Measurements from ENCODE around the gene PDE1C. TPM values are rescaled to one million over a fixed set of nuclear protein-coding genes. Genes with fewer than 3 reads are reported as not detected.

Gene PDE1C
- total RNA-seq, 2 experiments from 2014 or later, result not detected

DNA sequence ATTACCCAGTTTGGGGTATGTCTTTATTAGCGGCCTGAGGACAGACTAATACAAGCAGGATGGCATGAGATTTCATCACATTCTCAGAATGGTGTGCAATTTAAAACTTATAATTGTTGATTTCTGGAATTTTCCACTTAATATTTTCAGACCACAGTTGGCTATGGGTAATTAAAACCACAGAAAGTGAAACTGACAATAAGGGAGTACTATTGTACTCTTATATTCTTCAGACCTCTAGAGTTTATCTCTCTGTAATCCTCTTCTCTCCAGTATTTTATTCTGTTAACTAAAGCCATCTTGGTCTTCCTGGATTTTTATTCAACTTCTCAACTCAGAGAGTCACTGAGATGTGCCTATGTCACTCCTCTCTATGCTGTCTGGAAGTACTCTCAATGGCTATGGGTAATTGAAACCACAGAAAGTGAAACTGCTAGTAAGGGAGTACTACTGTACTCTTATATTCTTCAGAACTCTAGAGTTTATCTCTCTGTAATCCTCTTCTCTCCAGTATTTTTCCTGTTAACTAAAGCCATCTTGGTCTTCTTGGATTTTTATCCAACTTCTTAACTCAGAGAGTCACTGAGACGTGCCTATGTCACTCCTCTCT is 264.9 kb downstream of the PDE1C start:
- no TSS peak for BruUV-seq (replicated peaks)
- no peak for DNase-seq (ENCODE audit: low spot score)
- H4K20me1 ChIP-seq (ENCODE audit: insufficient read depth, low read length), result no peaks in the 10 kb centered on the region
- CTCF ChIA-PET (ENCODE audit: unreplicated experiment), result no interaction called here
- H3K9me3 ChIP-seq (ENCODE audit: low read length), result no peaks in the 10 kb centered on the region
- H3K36me3 ChIP-seq (ENCODE audit: insufficient read depth, low read length), result no peaks in the 10 kb centered on the region
- no peaks in the 10 kb centered on the region for H3K4me1 ChIP-seq (ENCODE audit: insufficient read depth, low read length, poor library complexity, severe bottlenecking)
- H2AFZ ChIP-seq (ENCODE audit: low read length), result no peak overlapping the region
- POLR2A ChIA-PET, result no interaction called here
- H3K27ac ChIP-seq (ENCODE audit: low read depth, low read length, poor library complexity, severe bottlenecking), result no peak overlapping the region
- TF ChIP-seq, protein P1, sequence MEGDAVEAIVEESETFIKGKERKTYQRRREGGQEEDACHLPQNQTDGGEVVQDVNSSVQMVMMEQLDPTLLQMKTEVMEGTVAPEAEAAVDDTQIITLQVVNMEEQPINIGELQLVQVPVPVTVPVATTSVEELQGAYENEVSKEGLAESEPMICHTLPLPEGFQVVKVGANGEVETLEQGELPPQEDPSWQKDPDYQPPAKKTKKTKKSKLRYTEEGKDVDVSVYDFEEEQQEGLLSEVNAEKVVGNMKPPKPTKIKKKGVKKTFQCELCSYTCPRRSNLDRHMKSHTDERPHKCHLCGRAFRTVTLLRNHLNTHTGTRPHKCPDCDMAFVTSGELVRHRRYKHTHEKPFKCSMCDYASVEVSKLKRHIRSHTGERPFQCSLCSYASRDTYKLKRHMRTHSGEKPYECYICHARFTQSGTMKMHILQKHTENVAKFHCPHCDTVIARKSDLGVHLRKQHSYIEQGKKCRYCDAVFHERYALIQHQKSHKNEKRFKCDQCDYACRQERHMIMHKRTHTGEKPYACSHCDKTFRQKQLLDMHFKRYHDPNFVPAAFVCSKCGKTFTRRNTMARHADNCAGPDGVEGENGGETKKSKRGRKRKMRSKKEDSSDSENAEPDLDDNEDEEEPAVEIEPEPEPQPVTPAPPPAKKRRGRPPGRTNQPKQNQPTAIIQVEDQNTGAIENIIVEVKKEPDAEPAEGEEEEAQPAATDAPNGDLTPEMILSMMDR (conservative IDR thresholded peaks at IDR 0.05; ENCODE audit: low read length), result no peak
- no peak for TF ChIP-seq EZH2phosphoT487 (IDR thresholded peaks at IDR 0.05; ENCODE audit: borderline replicate concordance, low read depth, low read length)
- no peaks in the 10 kb centered on the region for H3K79me2 ChIP-seq (ENCODE audit: insufficient read depth, low read depth, low read length)
- H3K4me2 ChIP-seq (ENCODE audit: low read length), result no peak overlapping the region
- H3K4me3 ChIP-seq (ENCODE audit: low read depth, low read length, poor library complexity, severe bottlenecking), result no peak overlapping the region
- intact Hi-C loops (cut with micrococcal nuclease; ENCODE audit: unreplicated experiment), result no loop called here
- no peaks in the 10 kb centered on the region for H3K9me2 ChIP-seq (ENCODE audit: insufficient read depth, low read length)

DNA sequence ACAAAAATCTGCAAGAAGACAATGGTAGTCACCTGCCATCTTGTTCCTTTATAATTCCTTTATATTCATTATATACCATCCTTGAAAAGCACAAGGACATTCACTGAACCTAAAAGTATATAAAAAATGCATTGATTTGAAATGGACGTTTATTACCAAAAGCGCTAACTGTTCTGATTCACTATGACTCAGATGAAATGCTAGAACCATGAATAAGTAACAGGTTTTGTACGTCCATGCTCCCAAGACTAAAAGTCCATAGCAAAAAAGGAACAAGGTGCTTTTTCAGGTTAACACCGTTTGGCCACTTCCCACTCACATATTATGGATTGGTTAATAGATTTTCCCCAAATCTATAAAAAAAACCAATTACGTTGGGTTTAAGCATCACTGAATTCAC is 273.8 kb downstream of the PDE1C start:
- intact Hi-C loops (cut with micrococcal nuclease; ENCODE audit: unreplicated experiment), result no loop called here

GRCh38 chr7:31794851-31795344 is 275.3 kb downstream of the PDE1C start:
- H3K9me3 ChIP-seq (ENCODE audit: low read length), result no peaks in the 10 kb centered on the region
- H3K27ac ChIP-seq (ENCODE audit: low read depth, low read length, poor library complexity, severe bottlenecking), result no peak overlapping the region
- H4K20me1 ChIP-seq (ENCODE audit: insufficient read depth, low read length), result no peaks in the 10 kb centered on the region
- CTCF ChIA-PET (ENCODE audit: unreplicated experiment), result no interaction called here
- H3K4me1 ChIP-seq (ENCODE audit: insufficient read depth, low read length, poor library complexity, severe bottlenecking), result no peaks in the 10 kb centered on the region
- intact Hi-C loops (cut with micrococcal nuclease; ENCODE audit: unreplicated experiment), result no loop called here
- TF ChIP-seq, protein P1 (conservative IDR thresholded peaks at IDR 0.05; ENCODE audit: low read length), result no peak
- TF ChIP-seq EZH2phosphoT487 (IDR thresholded peaks at IDR 0.05; ENCODE audit: borderline replicate concordance, low read depth, low read length), result no peak
- H3K4me3 ChIP-seq (ENCODE audit: low read depth, low read length, poor library complexity, severe bottlenecking), result no peak overlapping the region
- no peak overlapping the region for H3K4me2 ChIP-seq (ENCODE audit: low read length)
- no TSS peak for BruUV-seq (replicated peaks)
- no peak for DNase-seq (ENCODE audit: low spot score)
- H2AFZ ChIP-seq (ENCODE audit: low read length), result no peak overlapping the region
- no peaks in the 10 kb centered on the region for H3K79me2 ChIP-seq (ENCODE audit: insufficient read depth, low read depth, low read length)
- no peaks in the 10 kb centered on the region for H3K9me2 ChIP-seq (ENCODE audit: insufficient read depth, low read length)
- POLR2A ChIA-PET, result no interaction called here
- no peaks in the 10 kb centered on the region for H3K36me3 ChIP-seq (ENCODE audit: insufficient read depth, low read length)

More for the DNA sequence above, 273.8 kb downstream of the PDE1C start:
- H3K9me3 ChIP-seq (ENCODE audit: low read length), result no peaks in the 10 kb centered on the region
- ChIA-PET POLR2A (no interaction called here), CTCF (ENCODE audit: unreplicated experiment) (no interaction called here)
- no peaks in the 10 kb centered on the region for H3K4me1 ChIP-seq (ENCODE audit: insufficient read depth, low read length, poor library complexity, severe bottlenecking)
- no peaks in the 10 kb centered on the region; the same call in 1 of the 2 replicates for H3K9me2 ChIP-seq (ENCODE audit: insufficient read depth, low read length)
- H3K79me2 ChIP-seq (ENCODE audit: insufficient read depth, low read depth, low read length), result no peaks in the 10 kb centered on the region
- no peak overlapping the region for H3K27ac ChIP-seq (ENCODE audit: low read depth, low read length, poor library complexity, severe bottlenecking)
- H3K4me3 ChIP-seq (ENCODE audit: low read depth, low read length, poor library complexity, severe bottlenecking), result no peak overlapping the region
- BruUV-seq (replicated peaks), result no TSS peak
- H3K36me3 ChIP-seq (ENCODE audit: insufficient read depth, low read length), result no peaks in the 10 kb centered on the region
- H4K20me1 ChIP-seq (ENCODE audit: insufficient read depth, low read length), result no peaks in the 10 kb centered on the region
- no peak for DNase-seq (ENCODE audit: low spot score)
- H3K4me2 ChIP-seq (ENCODE audit: low read length), result no peak overlapping the region
- H2AFZ ChIP-seq (ENCODE audit: low read length), result no peak overlapping the region
- TF ChIP-seq, protein P1 (conservative IDR thresholded peaks at IDR 0.05; ENCODE audit: low read length), result no peak
- TF ChIP-seq EZH2phosphoT487 (IDR thresholded peaks at IDR 0.05; ENCODE audit: borderline replicate concordance, low read depth, low read length), result no peak
